Measurements from ENCODE around the gene C11orf68. TPM values are rescaled to one million over a fixed set of nuclear protein-coding genes. Genes with fewer than 3 reads are reported as not detected.

C11orf68 gene
- total and polyA plus RNA-seq, 4 donors, result 17.9 to 38.8 (median 28.8) TPM

DNA sequence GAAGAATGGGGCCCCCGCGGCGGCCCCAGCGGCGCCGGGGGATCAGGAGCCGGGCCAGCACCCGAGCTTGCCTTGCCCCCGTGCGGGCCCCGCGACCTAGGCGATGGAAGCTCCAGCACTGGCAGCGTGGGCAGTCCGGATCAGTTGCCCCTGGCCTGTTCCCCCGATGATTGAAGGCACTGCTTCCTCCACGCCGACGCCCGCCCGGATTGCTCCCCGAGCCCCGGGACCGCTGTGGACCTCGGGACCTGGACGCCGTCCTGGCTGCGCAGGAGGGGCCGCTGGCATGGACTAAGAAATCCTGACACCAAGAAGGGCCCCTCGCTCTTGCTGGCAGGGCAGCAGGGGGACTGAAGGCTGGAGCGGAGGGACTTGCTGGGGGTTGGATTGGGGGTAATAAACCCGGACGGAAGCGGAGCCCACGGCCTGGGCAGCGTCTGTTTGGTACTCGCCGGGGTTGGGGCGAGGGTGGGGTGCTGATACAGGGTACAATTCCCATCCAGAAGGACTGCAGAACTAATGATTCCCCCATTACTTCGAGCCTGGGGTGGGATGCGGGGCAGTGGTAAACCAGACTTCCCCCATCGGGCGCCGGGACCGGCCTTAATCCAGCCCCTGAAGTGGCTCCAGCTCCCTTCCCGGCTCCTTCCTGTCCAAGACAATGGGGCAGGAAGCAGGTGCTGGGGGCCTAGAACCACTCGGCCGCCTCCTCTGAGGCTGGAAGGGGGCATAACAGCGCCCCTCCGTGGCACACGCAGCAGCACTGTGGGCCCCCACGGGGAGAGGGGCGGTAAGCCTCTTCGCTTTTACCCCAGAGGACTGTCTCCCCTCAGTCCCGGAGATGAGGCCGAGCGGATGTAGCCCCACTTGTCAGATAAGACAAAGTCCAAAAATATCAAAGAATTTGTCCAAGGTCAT is 27.4 kb downstream of the C11orf68 start:
- no peaks in the 10 kb centered on the region for H3K9me3 ChIP-seq (ENCODE audit: control insufficient read depth in 4 of 4, insufficient read depth in 3 of 4, low read length in 3 of 4)
- peak overlapping the region; percentile 93 to 98 for H3K27ac ChIP-seq (ENCODE audit: low read depth in 1 of 2, low read length in 1 of 2)
- H3K4me1 ChIP-seq (ENCODE audit: control insufficient read depth in 5 of 5, insufficient read depth in 5 of 5, low read length in 5 of 5), result peaks cover 5 to 54% (median 13%) of the 10 kb centered on the region in 5 donors
- no peak for ATAC-seq (ENCODE audit: insufficient read depth, low FRiP score)
- TF ChIP-seq, protein P1, sequence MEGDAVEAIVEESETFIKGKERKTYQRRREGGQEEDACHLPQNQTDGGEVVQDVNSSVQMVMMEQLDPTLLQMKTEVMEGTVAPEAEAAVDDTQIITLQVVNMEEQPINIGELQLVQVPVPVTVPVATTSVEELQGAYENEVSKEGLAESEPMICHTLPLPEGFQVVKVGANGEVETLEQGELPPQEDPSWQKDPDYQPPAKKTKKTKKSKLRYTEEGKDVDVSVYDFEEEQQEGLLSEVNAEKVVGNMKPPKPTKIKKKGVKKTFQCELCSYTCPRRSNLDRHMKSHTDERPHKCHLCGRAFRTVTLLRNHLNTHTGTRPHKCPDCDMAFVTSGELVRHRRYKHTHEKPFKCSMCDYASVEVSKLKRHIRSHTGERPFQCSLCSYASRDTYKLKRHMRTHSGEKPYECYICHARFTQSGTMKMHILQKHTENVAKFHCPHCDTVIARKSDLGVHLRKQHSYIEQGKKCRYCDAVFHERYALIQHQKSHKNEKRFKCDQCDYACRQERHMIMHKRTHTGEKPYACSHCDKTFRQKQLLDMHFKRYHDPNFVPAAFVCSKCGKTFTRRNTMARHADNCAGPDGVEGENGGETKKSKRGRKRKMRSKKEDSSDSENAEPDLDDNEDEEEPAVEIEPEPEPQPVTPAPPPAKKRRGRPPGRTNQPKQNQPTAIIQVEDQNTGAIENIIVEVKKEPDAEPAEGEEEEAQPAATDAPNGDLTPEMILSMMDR (IDR thresholded peaks at IDR 0.05; ENCODE audit: control extremely low read depth, extremely low read depth), result peak; percentile 13
- peaks cover 0 to 6% (median 4%) of the 10 kb centered on the region in 3 donors for H3K27me3 ChIP-seq (ENCODE audit: control insufficient read depth in 3 of 3, insufficient read depth in 3 of 3, low read length in 2 of 3)
- peak in 2 of 3 donors; percentile 28 to 55 for DNase-seq
- H3K4me3 ChIP-seq, result peak overlapping the region; percentile 64
- H3K36me3 ChIP-seq (ENCODE audit: control insufficient read depth in 4 of 4, insufficient read depth in 4 of 4, low read length in 4 of 4), result peaks cover 0 to 4% (median 1%) of the 10 kb centered on the region in 4 donors
- H3K9ac ChIP-seq (ENCODE audit: insufficient read depth in 1 of 2, low read length in 2 of 2), result peak overlapping the region in 1 of 2 donors; percentile 17
- 2 to 6% methylated on average over 52 to 57 of the region's 57 CpGs for WGBS, 2 donors

DNA sequence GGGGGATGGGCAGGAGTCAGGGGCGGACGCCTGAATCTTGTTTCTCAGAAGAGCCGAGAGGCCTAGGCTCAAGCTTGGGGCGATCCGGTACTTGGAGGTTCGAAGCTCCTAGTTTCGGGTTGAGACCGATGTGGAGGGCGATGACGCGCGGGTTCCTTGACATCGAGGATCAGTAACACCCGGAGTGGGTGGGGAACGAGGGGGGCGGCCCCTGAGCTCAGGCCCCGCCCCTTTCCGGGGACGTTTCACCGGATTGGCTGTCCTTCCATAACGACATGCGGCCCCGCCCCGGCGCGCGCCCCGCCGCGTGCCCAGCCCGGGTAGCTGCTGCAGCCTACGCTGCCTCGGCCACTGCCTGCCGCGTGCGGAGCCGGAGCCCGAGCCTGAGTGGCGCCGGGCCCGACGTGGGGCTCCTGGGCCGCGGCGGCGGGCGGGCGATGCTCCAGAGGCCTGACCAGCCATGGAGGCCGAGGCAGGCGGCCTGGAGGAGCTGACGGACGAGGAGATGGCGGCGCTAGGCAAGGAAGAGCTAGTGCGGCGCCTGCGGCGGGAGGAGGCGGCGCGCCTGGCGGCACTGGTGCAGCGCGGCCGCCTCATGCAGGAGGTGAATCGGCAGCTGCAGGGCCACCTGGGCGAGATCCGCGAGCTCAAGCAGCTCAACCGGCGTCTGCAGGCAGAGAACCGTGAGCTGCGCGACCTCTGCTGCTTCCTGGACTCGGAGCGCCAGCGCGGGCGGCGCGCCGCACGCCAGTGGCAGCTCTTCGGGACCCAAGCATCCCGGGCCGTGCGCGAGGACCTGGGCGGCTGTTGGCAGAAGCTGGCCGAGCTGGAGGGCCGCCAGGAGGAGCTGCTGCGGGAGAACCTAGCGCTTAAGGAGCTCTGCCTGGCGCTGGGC is 28.3 kb downstream of the C11orf68 start, which contains the start of gene CCDC85B:
Gene CCDC85B, plus strand, starts transcription at position 350 of the 895 bp plus-strand sequence. Its CDS starts 111 bp downstream, at position 461.
- Histone ChIP-seq H3K36me3 (ENCODE audit: control insufficient read depth in 4 of 4, insufficient read depth in 4 of 4, low read length in 4 of 4) (peaks cover 0 to 9% (median 3%) of the 10 kb centered on the region in 4 donors), H3K4me1 (ENCODE audit: control insufficient read depth in 5 of 5, insufficient read depth in 5 of 5, low read length in 5 of 5) (peaks cover 5 to 54% (median 13%) of the 10 kb centered on the region in 5 donors), H3K9ac (ENCODE audit: insufficient read depth in 1 of 2, low read length in 2 of 2) (peak within 1 kb of the TSS in 1 of 2 donors; percentile 94), H3K27me3 (ENCODE audit: control insufficient read depth in 3 of 3, insufficient read depth in 3 of 3, low read length in 2 of 3) (no peaks in the 10 kb centered on the region), H3K4me3 (peak within 1 kb of the TSS; percentile 64), H3K27ac (ENCODE audit: low read depth in 1 of 2, low read length in 1 of 2) (peak within 1 kb of the TSS; percentile 93 to 98), H3K9me3 (ENCODE audit: control insufficient read depth in 4 of 4, insufficient read depth in 3 of 4, low read length in 3 of 4) (no peaks in the 10 kb centered on the region)
- DNase-seq, result peak; percentile 97 to 98 (median 98)
- 0 to 1% methylated on average over 64 to 94 of the region's 94 CpGs for WGBS, 2 donors
- peak; percentile 88 for ATAC-seq (ENCODE audit: insufficient read depth, low FRiP score)
- TF ChIP-seq, protein P1 (IDR thresholded peaks at IDR 0.05; ENCODE audit: control extremely low read depth, extremely low read depth), result no peak

DNA sequence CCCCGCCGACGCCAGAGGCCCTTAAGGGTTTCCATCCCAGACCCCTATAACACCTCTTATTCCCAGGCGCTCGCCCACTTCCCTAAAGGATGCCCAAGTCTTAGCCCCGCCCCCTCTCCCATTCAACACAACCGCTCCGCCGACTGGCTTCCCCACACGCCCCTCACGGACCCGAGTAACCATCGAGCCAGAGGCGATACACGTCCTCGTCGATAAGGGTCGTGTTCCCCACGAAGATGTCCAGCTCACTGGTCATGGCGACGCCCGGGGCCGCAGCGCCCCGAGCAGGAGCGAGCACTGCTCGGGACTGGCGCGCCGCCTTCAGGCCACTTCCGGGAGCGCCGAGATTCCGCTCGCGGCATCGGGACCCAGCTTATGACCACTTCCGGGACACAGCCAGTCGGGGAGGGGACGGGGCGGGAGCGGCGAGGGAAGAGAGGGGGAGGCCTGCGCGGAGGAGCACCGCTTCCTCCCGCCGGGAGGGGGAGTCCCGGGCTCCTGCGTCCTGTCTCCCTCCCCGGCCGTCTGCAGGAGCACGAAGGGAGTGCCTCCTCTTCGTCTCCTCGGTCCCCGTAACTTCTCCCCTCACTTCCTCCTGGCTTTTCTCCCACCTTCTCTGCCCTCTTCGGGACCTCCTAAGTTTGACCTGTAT is 30.6 kb downstream of the C11orf68 start, which contains the start of gene FIBP:
Gene FIBP, minus strand, starts transcription at position 309 of the 652 bp plus-strand sequence. Its CDS starts 53 bp downstream, at position 256.
- Histone ChIP-seq H3K27ac (ENCODE audit: low read depth in 1 of 2, low read length in 1 of 2) (peak within 1 kb of the TSS; percentile 95), H3K9ac (ENCODE audit: insufficient read depth in 1 of 2, low read length in 2 of 2) (peak within 1 kb of the TSS; percentile 59 to 94), H3K36me3 (ENCODE audit: control insufficient read depth in 4 of 4, insufficient read depth in 4 of 4, low read length in 4 of 4) (peaks cover 7 to 23% (median 19%) of the 10 kb centered on the region in 4 donors), H3K4me3 (peak within 1 kb of the TSS; percentile 67), H3K9me3 (ENCODE audit: control insufficient read depth in 4 of 4, insufficient read depth in 3 of 4, low read length in 3 of 4) (no peaks in the 10 kb centered on the region), H3K27me3 (ENCODE audit: control insufficient read depth in 3 of 3, insufficient read depth in 3 of 3, low read length in 2 of 3) (no peaks in the 10 kb centered on the region), H3K4me1 (ENCODE audit: control insufficient read depth in 5 of 5, insufficient read depth in 5 of 5, low read length in 5 of 5) (peaks cover 5 to 54% (median 13%) of the 10 kb centered on the region in 5 donors)
- ATAC-seq (ENCODE audit: insufficient read depth, low FRiP score), result peak; percentile 75
- 1% methylated on average over 48 to 56 of the region's 57 CpGs for WGBS, 2 donors
- peak; percentile 98 to 99 (median 99) for DNase-seq
- TF ChIP-seq, protein P1 (IDR thresholded peaks at IDR 0.05; ENCODE audit: control extremely low read depth, extremely low read depth), result peak; percentile 60
